ENCODE data around the gene GINS2.

GINS2 gene

GRCh38 chr16:85667261-85667660 is 21.5 kb downstream of the GINS2 start:
- no peaks in the 10 kb centered on the region for H3K9me3 ChIP-seq (ENCODE audit: control insufficient read depth, insufficient read depth, low read depth, low read length)
- H3K27me3 ChIP-seq (ENCODE audit: control insufficient read depth, insufficient read depth, low read length), result no peaks in the 10 kb centered on the region
- H3K4me1 ChIP-seq (ENCODE audit: control insufficient read depth, insufficient read depth, low read length), result no peaks in the 10 kb centered on the region
- no peak overlapping the region for H3K9ac ChIP-seq (ENCODE audit: low read length)
- no peak overlapping the region for H3K4me3 ChIP-seq (ENCODE audit: low read depth, low read length)
- H3K27ac ChIP-seq (ENCODE audit: low read depth, low read length), result no peak overlapping the region
- peaks cover 99% of the 10 kb centered on the region for H3K36me3 ChIP-seq (ENCODE audit: control insufficient read depth, insufficient read depth, low read length)

- no peak overlapping the region for H3K9ac ChIP-seq (ENCODE audit: low read length)
- no peaks in the 10 kb centered on the region for H3K4me1 ChIP-seq (ENCODE audit: control insufficient read depth, insufficient read depth, low read length)
- no peaks in the 10 kb centered on the region for H3K9me3 ChIP-seq (ENCODE audit: control insufficient read depth, insufficient read depth, low read depth, low read length)
- H3K36me3 ChIP-seq (ENCODE audit: control insufficient read depth, insufficient read depth, low read length), result peaks cover 99% of the 10 kb centered on the region
- no peak overlapping the region for H3K4me3 ChIP-seq (ENCODE audit: low read depth, low read length)
- no peaks in the 10 kb centered on the region for H3K27me3 ChIP-seq (ENCODE audit: control insufficient read depth, insufficient read depth, low read length)
- H3K27ac ChIP-seq (ENCODE audit: low read depth, low read length), result no peak overlapping the region
Measured at GRCh38 chr16:85665929-85666328, 22.8 kb downstream of the GINS2 start.

GRCh38 chr16:85665373-85665740 is 23.4 kb downstream of the GINS2 start:
- Histone ChIP-seq H3K4me1 (ENCODE audit: control insufficient read depth, insufficient read depth, low read length) (no peaks in the 10 kb centered on the region), H3K9ac (ENCODE audit: low read length) (no peak overlapping the region), H3K36me3 (ENCODE audit: control insufficient read depth, insufficient read depth, low read length) (peaks cover 97% of the 10 kb centered on the region), H3K27ac (ENCODE audit: low read depth, low read length) (no peak overlapping the region), H3K4me3 (ENCODE audit: low read depth, low read length) (no peak overlapping the region), H3K9me3 (ENCODE audit: control insufficient read depth, insufficient read depth, low read depth, low read length) (no peaks in the 10 kb centered on the region), H3K27me3 (ENCODE audit: control insufficient read depth, insufficient read depth, low read length) (no peaks in the 10 kb centered on the region)

GRCh38 chr16:85664580-85665372 is 24.0 kb downstream of the GINS2 start:
- no peak overlapping the region for H3K27ac ChIP-seq (ENCODE audit: low read depth, low read length)
- H3K9me3 ChIP-seq (ENCODE audit: control insufficient read depth, insufficient read depth, low read depth, low read length), result no peaks in the 10 kb centered on the region
- H3K9ac ChIP-seq (ENCODE audit: low read length), result no peak overlapping the region
- H3K4me1 ChIP-seq (ENCODE audit: control insufficient read depth, insufficient read depth, low read length), result no peaks in the 10 kb centered on the region
- H3K4me3 ChIP-seq (ENCODE audit: low read depth, low read length), result no peak overlapping the region
- H3K36me3 ChIP-seq (ENCODE audit: control insufficient read depth, insufficient read depth, low read length), result peaks cover 96% of the 10 kb centered on the region
- no peaks in the 10 kb centered on the region for H3K27me3 ChIP-seq (ENCODE audit: control insufficient read depth, insufficient read depth, low read length)

- H3K27ac ChIP-seq (ENCODE audit: low read depth, low read length), result no peak overlapping the region
- H3K27me3 ChIP-seq (ENCODE audit: control insufficient read depth, insufficient read depth, low read length), result no peaks in the 10 kb centered on the region
- H3K9me3 ChIP-seq (ENCODE audit: control insufficient read depth, insufficient read depth, low read depth, low read length), result no peaks in the 10 kb centered on the region
- no peak overlapping the region for H3K4me3 ChIP-seq (ENCODE audit: low read depth, low read length)
- H3K9ac ChIP-seq (ENCODE audit: low read length), result no peak overlapping the region
- no peaks in the 10 kb centered on the region for H3K4me1 ChIP-seq (ENCODE audit: control insufficient read depth, insufficient read depth, low read length)
- peaks cover 95% of the 10 kb centered on the region for H3K36me3 ChIP-seq (ENCODE audit: control insufficient read depth, insufficient read depth, low read length)
Measured at GRCh38 chr16:85663891-85664321, 24.8 kb downstream of the GINS2 start.

GRCh38 chr16:85662976-85663830 is 25.6 kb downstream of the GINS2 start:
- peaks cover 95% of the 10 kb centered on the region for H3K36me3 ChIP-seq (ENCODE audit: control insufficient read depth, insufficient read depth, low read length)
- no peak overlapping the region for H3K9ac ChIP-seq (ENCODE audit: low read length)

GRCh38 chr16:85662482-85662812 is 26.3 kb downstream of the GINS2 start:
- Histone ChIP-seq H3K4me1 (ENCODE audit: control insufficient read depth, insufficient read depth, low read length) (no peaks in the 10 kb centered on the region), H3K27me3 (ENCODE audit: control insufficient read depth, insufficient read depth, low read length) (no peaks in the 10 kb centered on the region), H3K9ac (ENCODE audit: low read length) (no peak overlapping the region), H3K36me3 (ENCODE audit: control insufficient read depth, insufficient read depth, low read length) (peaks cover 95% of the 10 kb centered on the region), H3K4me3 (ENCODE audit: low read depth, low read length) (no peak overlapping the region), H3K27ac (ENCODE audit: low read depth, low read length) (no peak overlapping the region), H3K9me3 (ENCODE audit: control insufficient read depth, insufficient read depth, low read depth, low read length) (no peaks in the 10 kb centered on the region)

More at GRCh38 chr16:85662976-85663830, 25.6 kb downstream of the GINS2 start:
- Histone ChIP-seq H3K4me1 (ENCODE audit: control insufficient read depth, insufficient read depth, low read length) (no peaks in the 10 kb centered on the region), H3K9me3 (ENCODE audit: control insufficient read depth, insufficient read depth, low read depth, low read length) (no peaks in the 10 kb centered on the region), H3K27me3 (ENCODE audit: control insufficient read depth, insufficient read depth, low read length) (no peaks in the 10 kb centered on the region), H3K27ac (ENCODE audit: low read depth, low read length) (no peak overlapping the region), H3K4me3 (ENCODE audit: low read depth, low read length) (no peak overlapping the region)

- Histone ChIP-seq H3K27ac (ENCODE audit: low read depth, low read length) (no peak overlapping the region), H3K4me1 (ENCODE audit: control insufficient read depth, insufficient read depth, low read length) (no peaks in the 10 kb centered on the region), H3K36me3 (ENCODE audit: control insufficient read depth, insufficient read depth, low read length) (peaks cover 95% of the 10 kb centered on the region), H3K4me3 (ENCODE audit: low read depth, low read length) (no peak overlapping the region), H3K9ac (ENCODE audit: low read length) (no peak overlapping the region), H3K9me3 (ENCODE audit: control insufficient read depth, insufficient read depth, low read depth, low read length) (no peaks in the 10 kb centered on the region), H3K27me3 (ENCODE audit: control insufficient read depth, insufficient read depth, low read length) (no peaks in the 10 kb centered on the region)
Measured at GRCh38 chr16:85661740-85662481, 26.8 kb downstream of the GINS2 start.

- Histone ChIP-seq H3K36me3 (ENCODE audit: control insufficient read depth, insufficient read depth, low read length) (peaks cover 95% of the 10 kb centered on the region), H3K9ac (ENCODE audit: low read length) (no peak overlapping the region), H3K4me3 (ENCODE audit: low read depth, low read length) (no peak overlapping the region), H3K27me3 (ENCODE audit: control insufficient read depth, insufficient read depth, low read length) (no peaks in the 10 kb centered on the region), H3K4me1 (ENCODE audit: control insufficient read depth, insufficient read depth, low read length) (no peaks in the 10 kb centered on the region), H3K9me3 (ENCODE audit: control insufficient read depth, insufficient read depth, low read depth, low read length) (no peaks in the 10 kb centered on the region), H3K27ac (ENCODE audit: low read depth, low read length) (no peak overlapping the region)
Measured at GRCh38 chr16:85660843-85661739, 27.7 kb downstream of the GINS2 start.

- no peak overlapping the region for H3K9ac ChIP-seq (ENCODE audit: low read length)
- peaks cover 95% of the 10 kb centered on the region for H3K36me3 ChIP-seq (ENCODE audit: control insufficient read depth, insufficient read depth, low read length)
- H3K4me3 ChIP-seq (ENCODE audit: low read depth, low read length), result no peak overlapping the region
- H3K9me3 ChIP-seq (ENCODE audit: control insufficient read depth, insufficient read depth, low read depth, low read length), result no peaks in the 10 kb centered on the region
- H3K27ac ChIP-seq (ENCODE audit: low read depth, low read length), result no peak overlapping the region
- no peaks in the 10 kb centered on the region for H3K4me1 ChIP-seq (ENCODE audit: control insufficient read depth, insufficient read depth, low read length)
- no peaks in the 10 kb centered on the region for H3K27me3 ChIP-seq (ENCODE audit: control insufficient read depth, insufficient read depth, low read length)
Measured at GRCh38 chr16:85659805-85660511, 28.8 kb downstream of the GINS2 start.
